Stimulated activated naive CD4-positive, alpha-beta T cell (primary cell): ENCODE measurements around the gene TTC28.
"Not testable (repeated sequence)": the region's sequence is repeated elsewhere in the genome, so short reads cannot be mapped to it uniquely, and the experiment has no call there.

ENCODE experiments used
- DNase-seq, 6 experiments: peaks; one replicate each; lab custom pipeline; 2025; lab: John Stamatoyannopoulos, UW

The TTC28 gene

DNA sequence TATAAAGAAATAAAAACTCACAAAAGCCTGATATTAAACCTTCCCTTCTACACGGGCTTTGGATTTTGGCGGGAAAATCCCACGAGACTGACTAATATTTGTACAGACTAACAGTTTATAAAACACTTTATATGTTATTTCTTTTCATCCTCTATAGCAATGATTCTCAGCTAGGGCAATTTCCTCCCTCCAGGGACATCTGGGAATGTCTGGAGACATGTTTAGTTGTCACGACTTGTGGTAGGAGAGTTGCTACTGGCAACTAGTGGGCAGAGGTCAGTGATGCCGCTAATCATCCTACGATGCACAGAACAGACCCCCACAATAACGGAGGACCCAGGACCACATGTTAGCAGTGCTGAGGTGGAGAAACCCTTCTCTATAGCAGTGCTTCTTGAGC lies 455.8 kb downstream of the TTC28 start:
- DNase-seq, result no peak

DNA sequence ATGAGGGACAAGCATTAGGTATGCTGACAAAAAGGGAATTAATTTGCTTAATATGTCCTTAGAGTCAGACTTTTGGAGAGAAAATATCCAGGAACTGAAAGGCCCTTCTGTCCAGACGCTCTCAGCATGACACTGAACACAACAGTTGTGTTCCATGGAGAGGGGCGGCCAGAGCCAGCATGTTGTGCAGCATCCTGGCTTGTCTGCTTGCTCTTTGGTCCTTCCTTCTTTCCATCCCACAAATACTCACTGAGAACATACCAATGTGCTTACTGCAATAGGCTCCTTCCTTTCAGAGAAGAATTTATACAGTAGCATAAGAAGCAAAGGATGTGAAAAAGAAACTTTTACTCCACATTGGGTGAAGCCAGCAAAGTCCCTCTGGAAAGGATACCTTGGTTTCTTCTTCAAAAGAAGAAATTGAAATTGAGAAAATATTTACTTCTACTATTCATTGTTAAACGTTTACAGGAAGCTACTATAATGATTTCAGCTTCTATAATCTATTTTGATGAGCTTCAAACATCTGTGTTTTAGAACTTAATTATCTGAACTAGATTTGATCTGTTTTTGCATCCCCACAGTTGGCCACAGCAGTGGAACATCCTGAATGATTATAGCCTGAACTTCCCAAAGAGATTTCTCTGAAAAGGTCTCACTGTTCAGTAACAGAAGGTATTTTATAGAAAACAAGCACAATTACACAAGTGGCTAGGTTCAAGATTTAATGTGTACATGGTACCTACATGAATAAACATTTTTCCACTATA lies 456.5 kb downstream of the TTC28 start:
- no peak for DNase-seq

DNA sequence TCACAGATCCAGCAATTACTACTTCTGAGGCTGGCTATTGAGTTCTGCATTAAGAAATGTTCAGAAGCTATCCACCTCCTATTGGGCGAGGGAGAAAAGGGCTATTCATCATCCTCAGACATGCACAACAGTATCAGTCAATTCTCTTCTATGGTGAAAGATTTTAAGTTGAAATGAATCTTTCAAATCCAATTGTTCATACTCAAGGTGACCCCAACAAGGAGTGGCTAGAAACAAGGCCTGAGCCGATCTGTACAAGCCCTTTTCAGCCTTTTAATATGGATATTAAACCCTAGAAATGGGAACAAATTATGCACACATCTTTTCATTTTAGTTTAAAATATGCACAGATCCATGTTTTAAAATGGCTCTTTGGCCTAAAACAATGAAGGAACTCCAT lies 457.1 kb downstream of the TTC28 start:
- DNase-seq, result no peak

DNA sequence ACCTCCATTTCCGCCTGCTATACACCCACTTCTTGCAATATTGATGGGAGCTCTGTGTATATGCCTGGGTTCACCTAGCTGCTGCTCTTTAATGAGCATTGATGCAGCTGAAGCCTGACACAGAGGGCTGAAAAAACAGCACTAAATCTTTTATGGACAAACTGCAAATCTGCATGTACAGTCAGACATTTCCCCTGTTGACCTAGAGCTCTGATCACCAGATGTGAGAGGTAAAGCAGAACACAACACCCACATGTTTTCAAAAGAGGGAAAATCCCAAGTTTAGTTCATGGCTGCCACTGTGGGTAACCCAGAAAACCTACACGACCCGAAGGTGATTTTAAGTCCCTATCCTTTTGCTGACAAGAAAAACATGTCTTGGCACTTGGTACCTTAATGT lies 457.6 kb downstream of the TTC28 start:
- DNase-seq, result no peak

DNA sequence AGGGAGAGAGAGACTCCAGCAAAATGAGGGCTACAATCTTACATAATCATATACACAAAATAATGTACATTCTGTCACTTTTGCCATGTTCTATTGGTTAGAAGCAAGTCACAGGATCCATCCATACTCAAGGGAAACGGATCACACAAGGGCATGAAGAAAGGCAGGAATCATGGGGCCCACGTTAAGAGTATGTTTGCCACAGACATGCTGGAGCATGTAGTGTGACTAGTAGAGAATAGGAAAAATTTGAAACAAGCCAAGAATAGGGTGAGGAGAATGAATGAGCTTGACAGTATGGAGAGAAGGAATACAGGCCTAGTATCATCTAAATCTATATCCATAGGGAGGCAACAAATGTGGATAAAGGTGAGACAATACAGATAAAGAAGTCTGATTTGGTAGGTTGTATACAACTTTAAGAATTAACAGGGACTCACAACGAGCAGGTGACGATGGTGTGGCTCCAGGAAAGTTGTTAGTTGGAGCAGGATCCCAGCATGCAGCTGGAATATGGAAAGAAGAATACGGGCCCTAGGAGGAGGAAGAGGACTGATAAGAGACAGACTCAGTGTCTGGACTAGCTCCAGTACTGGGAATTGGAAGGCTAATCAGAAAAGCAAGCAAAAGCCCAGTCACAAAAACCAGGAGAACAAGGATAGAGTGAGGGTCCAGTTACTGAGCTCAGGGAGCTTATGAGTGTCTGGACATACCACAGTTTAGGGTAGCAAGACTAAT lies 458.8 kb downstream of the TTC28 start:
- no peak for DNase-seq

DNA sequence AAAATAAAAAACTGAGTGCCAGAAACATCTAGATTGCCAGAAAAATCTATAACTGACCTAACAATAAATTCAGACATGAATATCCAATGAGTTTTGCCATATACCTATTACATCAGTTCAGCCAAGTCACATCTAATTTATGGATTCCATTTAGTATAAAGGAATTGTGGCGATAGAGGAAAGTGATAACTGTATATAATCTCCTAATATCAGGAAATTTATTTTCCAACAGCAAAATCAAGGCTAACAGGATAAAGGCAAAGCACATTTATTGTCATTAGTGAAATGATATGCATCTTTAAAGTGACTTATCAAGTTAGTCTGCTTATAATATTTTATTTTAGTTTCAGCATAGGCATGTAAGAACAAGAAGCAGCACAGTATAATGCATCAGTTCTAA lies 462.4 kb downstream of the TTC28 start:
- DNase-seq, result no peak

DNA sequence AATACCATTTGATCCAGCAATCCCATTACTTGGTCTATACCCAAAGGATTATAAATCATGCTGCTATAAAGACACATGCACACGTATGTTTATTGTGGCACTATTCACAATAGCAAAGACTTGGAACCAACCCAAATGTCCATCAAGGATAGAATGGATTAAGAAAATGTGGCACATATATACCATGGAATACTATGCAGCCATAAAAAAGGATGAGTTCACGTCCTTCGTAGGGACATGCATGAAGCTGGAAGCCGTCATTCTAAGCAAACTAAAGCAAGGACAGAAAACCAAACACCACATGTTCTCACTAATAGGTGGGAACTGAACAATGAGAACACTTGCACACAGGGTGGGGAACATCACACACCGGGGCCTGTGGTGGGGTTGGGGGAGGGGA lies 464.9 kb downstream of the TTC28 start:
- not testable (repeated sequence) for DNase-seq

DNA sequence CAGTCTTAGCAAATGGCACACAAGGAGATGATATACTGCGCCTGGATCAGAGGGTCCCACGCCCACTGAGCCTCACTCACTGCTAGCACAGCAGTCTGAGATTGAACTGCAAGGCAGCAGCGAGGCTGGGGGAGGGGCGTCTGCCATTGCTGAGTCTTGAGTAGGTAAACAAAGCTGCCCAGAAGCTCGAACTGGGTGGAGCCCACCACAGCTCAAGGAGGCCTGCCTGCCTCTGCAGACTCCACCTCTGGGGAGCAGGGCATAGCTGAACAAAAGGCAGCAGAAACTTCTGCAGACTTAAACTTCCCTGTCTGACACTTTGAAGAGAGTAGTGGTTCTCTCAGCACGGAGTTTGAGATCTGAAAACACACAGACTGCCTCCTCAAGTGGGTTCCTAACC lies 470.2 kb downstream of the TTC28 start:
- DNase-seq, result not testable (repeated sequence)

DNA sequence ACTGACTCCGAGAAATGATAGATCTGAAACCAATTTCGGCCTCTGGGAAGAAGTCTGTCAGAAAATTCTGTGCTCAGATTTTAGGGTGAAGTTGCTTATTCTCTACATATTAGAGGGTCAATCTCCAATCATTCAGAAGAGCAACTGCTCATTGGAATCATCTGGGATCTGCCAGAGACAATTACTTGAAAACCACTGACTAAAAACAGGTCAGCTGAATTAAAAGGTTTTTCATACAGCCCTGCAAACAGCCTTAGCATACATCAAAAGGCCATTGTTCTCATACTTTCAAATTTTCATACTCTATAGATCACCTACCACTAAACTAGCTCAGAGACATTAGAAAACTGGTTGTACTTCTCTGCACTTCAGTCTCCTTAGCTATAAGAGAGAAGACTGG lies 470.9 kb downstream of the TTC28 start:
- no peak for DNase-seq

DNA sequence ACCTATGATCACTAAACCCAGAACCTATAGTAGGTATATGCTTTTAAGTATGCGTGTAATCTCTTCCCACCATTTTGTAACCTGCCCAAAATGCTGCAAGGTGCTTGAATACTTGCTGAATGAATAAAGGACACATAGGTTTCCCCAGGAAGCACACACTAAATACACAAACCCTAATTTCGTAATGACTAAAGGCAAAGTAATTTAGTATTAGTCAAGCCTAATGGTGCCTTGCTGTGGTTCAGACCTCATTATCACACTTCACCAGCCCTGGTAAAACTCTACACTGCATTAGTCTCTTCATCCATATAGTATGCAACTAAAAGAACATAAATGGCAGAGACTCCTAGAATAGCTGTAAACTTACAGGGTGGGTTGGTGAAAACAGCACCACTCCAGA lies 471.6 kb downstream of the TTC28 start:
- DNase-seq, result no peak

DNA sequence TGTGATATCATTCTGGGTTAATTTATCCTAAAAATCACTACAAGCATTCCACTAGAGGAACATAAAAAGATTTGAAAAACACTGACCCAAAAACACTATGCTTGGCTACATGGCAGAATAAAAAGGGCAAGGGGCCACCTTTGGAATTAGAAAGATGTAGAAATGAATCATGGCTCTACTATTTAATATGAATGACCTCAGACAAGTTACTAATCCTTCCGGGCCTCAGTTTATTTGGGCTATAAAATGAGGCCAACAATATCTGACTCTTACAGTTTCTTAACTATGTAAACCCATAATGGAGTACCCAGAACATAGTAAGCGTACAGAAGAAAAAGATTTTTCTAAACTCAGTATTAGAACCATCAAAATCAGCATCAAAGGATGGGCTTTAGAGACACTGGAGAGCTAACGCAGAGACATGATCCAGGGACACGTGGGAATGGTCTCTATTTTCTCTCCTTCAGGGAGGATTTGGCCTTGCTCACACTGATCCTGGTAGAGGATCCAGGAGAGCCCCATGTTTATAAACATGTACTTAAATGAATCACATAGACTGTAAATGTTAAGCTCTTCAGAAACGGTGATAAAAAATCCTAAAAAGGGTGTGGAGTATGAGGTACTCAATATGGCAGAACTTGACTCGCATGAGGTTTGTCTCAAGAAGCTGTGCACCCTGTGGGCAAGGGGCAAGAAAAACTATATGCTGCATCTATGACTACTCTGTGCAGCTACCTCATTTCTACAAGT lies 472.2 kb downstream of the TTC28 start:
- DNase-seq, result no peak

DNA sequence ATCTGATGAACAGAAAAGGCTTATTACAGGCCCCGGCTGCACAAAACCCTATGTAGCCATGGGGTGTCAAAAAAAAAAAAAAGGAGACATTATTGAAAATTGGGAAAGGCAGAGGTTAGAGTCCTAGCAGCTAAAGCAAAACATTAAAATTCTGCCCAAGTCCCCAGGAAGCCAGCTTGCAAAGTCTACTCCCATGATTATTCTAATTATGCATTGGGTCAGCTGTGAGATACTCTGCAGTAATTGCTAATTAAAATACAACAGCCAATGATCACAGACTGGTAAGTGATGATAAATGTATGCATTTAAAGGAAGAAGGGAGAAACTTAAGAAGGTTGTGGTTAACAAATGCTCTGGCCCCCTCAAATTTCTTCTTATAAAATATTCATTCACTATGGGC lies 473.7 kb downstream of the TTC28 start:
- DNase-seq, result no peak

DNA sequence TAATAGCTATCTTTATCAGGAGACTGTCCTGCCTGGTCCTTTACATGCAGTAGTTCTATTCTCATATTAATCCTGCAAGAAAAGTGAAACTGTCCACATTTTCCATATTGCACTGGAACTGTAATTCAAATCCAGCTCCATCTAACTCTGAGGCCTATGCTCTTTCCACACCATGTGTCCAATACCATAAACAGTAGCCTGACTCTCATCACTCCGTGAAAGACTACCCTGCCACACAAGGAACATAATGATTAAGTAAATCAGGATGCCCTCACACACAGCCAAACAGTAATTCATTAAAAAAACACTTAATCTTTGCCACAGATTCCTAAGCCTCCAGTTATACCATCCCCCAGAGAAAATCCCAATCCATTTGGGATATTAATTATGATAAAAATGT lies 475.3 kb downstream of the TTC28 start:
- DNase-seq, result no peak

DNA sequence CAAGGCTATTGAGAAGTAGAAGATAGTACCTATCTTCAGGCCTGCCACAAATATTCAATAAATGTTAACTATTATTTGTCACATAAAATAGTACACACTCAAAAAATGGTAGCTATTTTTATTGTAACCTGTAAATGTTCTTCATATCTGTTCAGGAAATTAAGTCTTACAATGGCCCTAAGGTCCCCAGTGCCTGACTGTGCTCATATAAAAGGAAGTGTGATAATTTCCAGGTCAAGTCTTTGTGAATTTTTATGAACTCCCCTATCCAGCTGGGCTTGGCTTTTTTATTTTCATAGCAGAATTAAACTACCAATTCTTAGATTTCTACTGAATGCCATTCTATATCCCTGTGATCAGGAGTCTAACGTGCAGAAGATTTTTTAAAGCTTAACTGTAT lies 476.4 kb downstream of the TTC28 start:
- no peak for DNase-seq

DNA sequence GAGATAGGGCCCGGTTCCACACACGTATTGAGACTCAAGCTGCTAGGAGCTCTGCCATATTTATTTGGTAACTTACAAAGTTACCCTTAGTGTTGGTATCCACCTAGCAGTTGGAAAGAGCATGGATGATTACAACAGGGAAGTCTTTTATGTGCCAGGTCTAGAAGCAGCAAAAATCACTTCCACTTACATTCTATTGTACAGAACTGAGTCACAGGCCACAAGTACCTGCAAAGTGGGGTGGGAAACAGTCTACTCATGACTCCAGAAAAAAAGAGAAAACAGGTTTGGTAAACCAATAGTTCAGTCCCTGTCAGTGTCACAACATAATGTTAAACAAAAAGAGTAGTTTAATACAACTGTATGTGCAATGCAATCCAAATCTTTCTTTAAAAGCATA lies 480.9 kb downstream of the TTC28 start:
- no peak for DNase-seq

DNA sequence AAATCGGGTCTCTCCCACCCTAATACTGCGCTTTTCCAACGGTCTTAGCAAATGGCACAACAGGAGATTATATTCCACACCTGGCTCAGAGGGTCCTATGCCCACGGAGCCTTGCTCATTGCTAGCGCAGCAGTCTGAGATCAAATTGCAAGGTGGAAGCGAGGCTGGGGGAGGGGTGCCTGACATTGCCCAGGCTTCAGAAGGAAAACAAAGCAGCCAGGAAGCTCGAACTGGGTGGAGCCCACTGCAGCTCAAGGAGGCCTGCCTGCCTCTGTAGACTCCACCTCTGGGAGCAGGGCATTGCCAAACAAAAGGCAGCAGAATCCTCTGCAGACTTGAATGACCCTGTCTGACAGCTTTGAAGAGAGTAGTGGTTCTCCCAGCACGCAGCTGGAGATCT lies 488.1 kb downstream of the TTC28 start:
- not testable (repeated sequence) for DNase-seq

DNA sequence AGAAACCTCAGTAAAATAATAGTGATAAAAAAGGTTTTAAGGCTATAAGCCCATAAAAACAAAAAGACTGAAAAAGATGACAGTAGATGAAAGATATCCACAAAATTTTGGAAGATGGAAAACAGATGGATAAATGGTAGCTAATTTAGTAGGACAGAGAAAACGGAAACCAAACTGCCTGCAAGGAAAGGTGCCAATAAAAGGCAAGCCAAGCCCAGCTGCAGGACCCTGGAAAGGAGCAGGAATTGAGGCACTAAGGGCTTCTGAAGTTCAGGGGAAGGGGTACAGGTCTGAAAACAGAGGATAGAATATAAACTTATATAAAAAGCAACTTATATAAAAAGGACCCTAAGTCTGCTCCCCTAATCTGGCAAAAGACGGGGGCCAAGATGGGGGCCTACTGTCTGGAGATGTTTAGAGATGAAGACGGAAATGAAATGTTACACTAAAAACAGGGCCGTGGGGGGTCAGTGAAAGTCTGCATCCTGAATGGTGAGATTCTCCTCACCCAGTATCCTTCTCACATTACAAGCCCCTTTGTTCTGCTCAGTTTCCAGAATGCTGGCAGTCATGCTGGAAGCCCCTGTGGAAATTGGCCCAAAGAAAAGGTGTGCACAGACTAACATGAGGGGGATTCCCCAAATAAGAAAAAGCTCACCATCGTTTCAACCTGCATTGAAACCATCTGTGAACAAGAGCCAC lies 491.3 kb downstream of the TTC28 start:
- no peak for DNase-seq

DNA sequence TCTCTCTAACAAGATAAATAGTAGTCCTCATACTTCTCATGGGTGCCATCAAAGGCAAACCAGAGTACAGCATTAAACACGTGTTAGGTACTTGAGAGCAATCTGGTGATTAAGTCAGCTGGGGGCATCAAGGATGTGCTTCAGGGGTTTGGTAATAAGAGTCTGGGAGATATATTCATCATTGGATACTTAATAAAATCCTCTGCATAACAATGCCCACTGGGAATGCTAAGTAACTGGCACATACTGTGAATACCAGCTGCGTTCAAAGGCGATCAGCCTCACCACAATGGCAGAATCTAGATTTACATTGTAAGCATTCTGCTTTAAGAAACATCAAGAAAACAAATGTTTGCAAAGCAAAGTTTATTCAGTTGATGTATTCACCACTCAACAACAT lies 492.0 kb downstream of the TTC28 start:
- no peak for DNase-seq

DNA sequence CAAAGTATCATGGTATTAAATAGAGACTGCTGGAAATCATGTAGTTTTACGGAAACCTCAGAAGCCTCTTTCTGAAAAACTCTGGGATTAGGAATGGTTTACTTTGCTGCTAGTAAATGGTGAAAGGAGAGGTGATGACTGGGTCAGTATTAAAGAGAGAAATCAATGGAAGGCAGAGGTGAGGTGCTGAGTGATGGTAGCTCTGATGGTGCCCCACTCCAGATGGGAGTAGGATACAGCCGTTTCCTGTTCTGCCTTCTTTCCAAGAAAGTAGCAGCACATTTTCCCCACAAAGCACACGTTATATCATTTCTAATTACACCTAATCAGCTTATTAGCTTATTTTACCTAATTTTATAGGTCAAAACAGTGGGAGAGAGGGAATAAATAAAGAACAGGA lies 493.0 kb downstream of the TTC28 start:
- DNase-seq, result no peak

DNA sequence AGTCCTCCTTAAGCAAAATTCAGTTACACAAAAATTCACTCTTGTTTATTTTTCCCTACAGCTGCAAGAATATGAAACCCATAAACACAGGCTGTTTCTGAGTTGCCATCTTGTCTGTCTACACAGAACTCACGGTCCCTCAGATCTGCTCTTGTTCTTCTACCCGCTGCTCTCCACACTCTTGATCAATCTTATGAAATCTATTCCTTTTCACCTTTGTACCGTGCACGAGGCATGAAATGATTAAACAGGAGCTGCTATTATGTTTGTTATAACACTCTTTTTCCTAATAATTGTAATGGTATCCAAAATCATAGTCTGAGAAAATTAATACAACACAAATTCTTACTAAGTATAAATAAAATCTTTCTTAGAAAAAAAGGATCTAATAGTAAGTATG lies 494.5 kb downstream of the TTC28 start:
- no peak for DNase-seq

DNA sequence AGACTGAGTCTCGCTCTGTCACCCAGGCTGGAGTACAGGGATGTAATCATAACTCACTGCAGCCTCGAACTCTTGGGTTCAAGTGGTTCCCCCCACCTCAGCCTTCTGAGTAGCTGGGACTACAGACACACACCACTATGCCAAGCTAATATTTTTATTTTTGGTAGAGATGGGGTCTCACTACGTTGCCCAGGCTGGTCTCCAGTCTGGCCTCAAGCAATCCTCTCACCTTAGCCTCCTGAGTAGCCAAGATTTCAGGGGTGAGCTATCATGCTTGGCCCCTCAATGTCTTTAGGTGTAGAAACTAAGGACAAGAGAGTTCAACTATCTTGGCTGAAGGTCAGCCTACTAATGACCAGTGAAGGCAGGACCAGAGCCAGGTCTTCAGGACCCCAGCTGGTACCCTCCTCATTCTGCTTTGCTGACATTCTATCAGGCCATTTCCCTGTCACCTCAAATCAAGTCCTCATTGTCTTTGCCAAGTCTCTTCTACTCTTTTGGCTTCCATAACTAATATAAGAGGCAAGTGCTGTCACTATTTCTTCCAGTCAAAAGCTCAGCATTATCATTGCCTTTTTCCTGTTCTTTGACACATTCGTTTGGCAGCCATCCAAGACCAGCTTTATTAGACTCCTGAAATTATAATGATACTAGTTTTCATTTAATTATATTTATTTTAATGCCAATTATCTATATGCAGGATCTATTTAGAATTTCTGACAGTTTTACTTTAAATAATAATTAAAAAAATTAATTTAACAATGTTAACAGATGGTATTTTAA lies 496.4 kb downstream of the TTC28 start:
- no peak for DNase-seq
